ENCODE results near the gene BIN1. TPM values are rescaled to one million over a fixed set of nuclear protein-coding genes. Genes with fewer than 3 reads are reported as not detected.

BIN1 gene
- total RNA-seq, 4 donors from 2014 or later: 33.3 to 39.7 (median 38.4) TPM

DNA sequence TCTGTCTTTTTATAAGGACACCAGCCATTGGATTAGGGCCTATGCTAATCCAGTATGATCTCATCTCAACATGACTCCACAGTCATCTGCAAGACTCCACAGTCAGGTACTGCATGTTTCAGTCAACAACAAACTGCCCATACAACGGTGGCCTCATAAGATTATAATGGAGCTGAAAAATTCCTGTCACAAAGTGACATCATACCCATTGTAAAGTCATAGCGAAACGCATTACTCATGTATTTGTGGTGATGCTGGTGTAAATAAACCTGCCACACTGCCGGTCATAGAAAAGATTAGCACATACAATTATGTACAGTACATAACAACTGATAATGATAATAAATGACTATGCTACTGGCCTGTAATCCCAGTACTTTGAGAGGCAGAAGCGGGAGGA, 106.0 kb downstream of the BIN1 start:
- H3K4me1 ChIP-seq: peaks cover 0 to 28% (median 10%) of the 10 kb centered on the region in 4 donors
- WGBS, 2 donors (ENCODE audit: low coverage in 1 of 2): 65% methylated on average over 5 of the region's 5 CpGs; no CpG with 5 or more reads in 1 of the 2 donors
- H3K9me3 ChIP-seq: no peaks in the 10 kb centered on the region
- H3K27ac ChIP-seq: no peak overlapping the region
- in situ Hi-C loops (cut with MboI; ENCODE audit: low pct_ligation_motif_present in 1 of 4, low pct_unique_long_range_greater_than_20kb in 1 of 4, low sequenced_read_pairs in 3 of 4) (no loop called here), intact Hi-C loops (cut with DNase I; ENCODE audit: low total_unique reads) (no loop called here)
- TF ChIP-seq, protein P1, sequence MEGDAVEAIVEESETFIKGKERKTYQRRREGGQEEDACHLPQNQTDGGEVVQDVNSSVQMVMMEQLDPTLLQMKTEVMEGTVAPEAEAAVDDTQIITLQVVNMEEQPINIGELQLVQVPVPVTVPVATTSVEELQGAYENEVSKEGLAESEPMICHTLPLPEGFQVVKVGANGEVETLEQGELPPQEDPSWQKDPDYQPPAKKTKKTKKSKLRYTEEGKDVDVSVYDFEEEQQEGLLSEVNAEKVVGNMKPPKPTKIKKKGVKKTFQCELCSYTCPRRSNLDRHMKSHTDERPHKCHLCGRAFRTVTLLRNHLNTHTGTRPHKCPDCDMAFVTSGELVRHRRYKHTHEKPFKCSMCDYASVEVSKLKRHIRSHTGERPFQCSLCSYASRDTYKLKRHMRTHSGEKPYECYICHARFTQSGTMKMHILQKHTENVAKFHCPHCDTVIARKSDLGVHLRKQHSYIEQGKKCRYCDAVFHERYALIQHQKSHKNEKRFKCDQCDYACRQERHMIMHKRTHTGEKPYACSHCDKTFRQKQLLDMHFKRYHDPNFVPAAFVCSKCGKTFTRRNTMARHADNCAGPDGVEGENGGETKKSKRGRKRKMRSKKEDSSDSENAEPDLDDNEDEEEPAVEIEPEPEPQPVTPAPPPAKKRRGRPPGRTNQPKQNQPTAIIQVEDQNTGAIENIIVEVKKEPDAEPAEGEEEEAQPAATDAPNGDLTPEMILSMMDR (IDR thresholded peaks at IDR 0.05): no peak
- TF ChIP-seq EP300 (IDR thresholded peaks at IDR 0.05; ENCODE audit: low read depth): no peak
- TF ChIP-seq POLR2A (IDR thresholded peaks at IDR 0.05): no peak
- TF ChIP-seq POLR2AphosphoS5 (IDR thresholded peaks at IDR 0.05): no peak
- DNase-seq: no peak
- H3K36me3 ChIP-seq: no peaks in the 10 kb centered on the region
- no peaks in the 10 kb centered on the region for H3K27me3 ChIP-seq
- no peak overlapping the region for H3K4me3 ChIP-seq

DNA sequence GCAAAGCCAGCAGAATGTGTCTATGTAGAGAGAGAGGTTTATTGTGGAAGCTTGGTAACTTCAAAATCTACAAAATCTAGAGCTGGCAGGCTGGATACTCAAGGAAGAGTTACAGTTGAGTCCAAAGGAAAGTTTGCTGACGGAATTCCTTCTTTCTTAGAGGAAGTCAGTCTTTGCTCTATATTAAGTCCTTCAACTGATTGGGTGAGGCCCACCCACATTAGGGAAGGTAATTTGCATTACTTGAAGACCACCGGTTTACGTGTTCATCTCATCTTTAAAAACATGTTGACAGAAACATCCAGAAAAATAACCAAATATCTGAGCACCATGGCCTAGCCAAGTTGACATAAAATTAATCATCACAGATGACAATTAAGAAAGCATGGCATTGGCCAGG, 106.8 kb downstream of the BIN1 start:
- no peak for DNase-seq
- intact Hi-C loops (cut with DNase I; ENCODE audit: low total_unique reads) (no loop called here), in situ Hi-C loops (cut with MboI; ENCODE audit: low pct_ligation_motif_present in 1 of 4, low pct_unique_long_range_greater_than_20kb in 1 of 4, low sequenced_read_pairs in 3 of 4) (no loop called here)
- no peak for TF ChIP-seq POLR2AphosphoS5 (IDR thresholded peaks at IDR 0.05)
- no peak for TF ChIP-seq EP300 (IDR thresholded peaks at IDR 0.05; ENCODE audit: low read depth)
- TF ChIP-seq, protein P1 (IDR thresholded peaks at IDR 0.05): no peak
- no peak for TF ChIP-seq POLR2A (IDR thresholded peaks at IDR 0.05)
- H3K4me1 ChIP-seq: peaks cover 0 to 35% (median 16%) of the 10 kb centered on the region in 4 donors
- no peak overlapping the region for H3K4me3 ChIP-seq
- no peak overlapping the region for H3K27ac ChIP-seq
- H3K27me3 ChIP-seq: no peaks in the 10 kb centered on the region
- WGBS, 2 donors (ENCODE audit: low coverage in 1 of 2): 63 to 81% methylated on average over 2 to 3 of the region's 3 CpGs
- no peaks in the 10 kb centered on the region for H3K36me3 ChIP-seq
- H3K9me3 ChIP-seq: no peaks in the 10 kb centered on the region

DNA sequence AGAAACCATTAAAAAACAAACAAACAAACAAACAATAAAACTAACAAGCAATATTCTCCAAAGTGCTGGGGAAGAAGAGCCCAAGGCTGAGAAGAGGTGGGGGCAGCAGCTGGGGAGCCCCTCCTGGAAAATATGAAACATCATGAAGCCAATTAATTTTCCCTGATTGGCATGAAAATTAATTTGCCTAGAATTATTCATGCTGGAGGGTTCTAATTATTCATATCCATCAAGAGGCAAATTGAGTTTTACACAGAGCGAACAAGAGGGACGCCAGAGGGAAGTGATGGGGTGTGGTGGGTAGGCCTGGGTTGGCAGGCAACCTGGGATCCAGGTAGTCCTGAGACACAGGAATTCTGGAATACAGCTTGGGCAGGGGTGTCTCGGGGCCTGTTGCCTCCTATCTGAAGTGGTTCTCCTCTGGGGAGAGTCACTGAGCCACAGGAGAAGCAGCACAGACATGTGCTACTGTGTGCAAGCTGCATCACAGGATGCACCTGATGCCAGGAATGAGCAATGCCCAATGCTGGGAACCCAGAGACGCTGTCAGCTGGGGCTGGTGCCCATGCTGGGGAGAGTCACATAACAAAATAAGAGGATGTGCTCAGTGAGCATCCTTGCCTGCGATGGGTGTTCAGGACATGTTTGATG, 107.7 kb downstream of the BIN1 start:
- H3K4me3 ChIP-seq: no peak overlapping the region
- intact Hi-C loops (cut with DNase I; ENCODE audit: low total_unique reads) (no loop called here), in situ Hi-C loops (cut with MboI; ENCODE audit: low pct_ligation_motif_present in 1 of 4, low pct_unique_long_range_greater_than_20kb in 1 of 4, low sequenced_read_pairs in 3 of 4) (no loop called here)
- H3K27ac ChIP-seq: no peak overlapping the region
- DNase-seq: no peak
- 75 to 96% methylated on average over 4 to 5 of the region's 5 CpGs for WGBS, 2 donors (ENCODE audit: low coverage in 1 of 2)
- no peaks in the 10 kb centered on the region for H3K27me3 ChIP-seq
- H3K9me3 ChIP-seq: no peaks in the 10 kb centered on the region
- TF ChIP-seq, protein P1 (IDR thresholded peaks at IDR 0.05): no peak
- TF ChIP-seq POLR2A (IDR thresholded peaks at IDR 0.05) (no peak), EP300 (IDR thresholded peaks at IDR 0.05; ENCODE audit: low read depth) (no peak), POLR2AphosphoS5 (IDR thresholded peaks at IDR 0.05) (no peak)
- no peaks in the 10 kb centered on the region for H3K36me3 ChIP-seq
- peaks cover 0 to 36% (median 16%) of the 10 kb centered on the region in 4 donors for H3K4me1 ChIP-seq

DNA sequence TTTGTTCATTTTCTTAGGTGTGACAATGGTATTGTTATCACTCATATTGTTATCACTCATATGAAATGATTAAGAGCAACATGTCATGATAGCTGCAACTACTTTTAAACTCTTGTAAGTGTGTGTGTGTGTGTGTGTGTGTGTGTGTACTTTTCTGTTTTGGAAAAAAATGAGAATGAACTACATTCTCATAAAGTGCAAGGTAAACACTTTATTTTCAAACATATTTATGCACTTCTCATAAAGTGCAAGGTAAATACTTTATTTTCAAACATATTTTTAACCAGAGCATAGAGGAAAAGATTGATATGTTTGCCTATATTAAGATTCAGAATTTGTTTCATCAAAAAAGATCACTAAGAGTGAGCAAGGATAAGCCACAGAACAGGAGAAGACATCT, 108.5 kb downstream of the BIN1 start:
- no peak overlapping the region for H3K4me3 ChIP-seq
- in situ Hi-C loops (cut with MboI; ENCODE audit: low pct_ligation_motif_present in 1 of 4, low pct_unique_long_range_greater_than_20kb in 1 of 4, low sequenced_read_pairs in 3 of 4): no loop called here
- H3K4me1 ChIP-seq: peaks cover 0 to 36% (median 16%) of the 10 kb centered on the region in 4 donors
- H3K27ac ChIP-seq: no peak overlapping the region
- no peaks in the 10 kb centered on the region for H3K27me3 ChIP-seq
- H3K9me3 ChIP-seq: no peaks in the 10 kb centered on the region
- no peak for DNase-seq
- no peaks in the 10 kb centered on the region for H3K36me3 ChIP-seq
- TF ChIP-seq, protein P1 (IDR thresholded peaks at IDR 0.05): no peak
- TF ChIP-seq POLR2A (IDR thresholded peaks at IDR 0.05) (no peak), EP300 (IDR thresholded peaks at IDR 0.05; ENCODE audit: low read depth) (no peak), POLR2AphosphoS5 (IDR thresholded peaks at IDR 0.05) (no peak)
- intact Hi-C loops (cut with DNase I; ENCODE audit: low total_unique reads): no loop called here

Small RNA genes within 50 kb of the gene (small RNA-seq; reads per million reads assigned to genes)
- gene RNU7-182P: 0 reads per million in 4 donors

Other genes starting within 250 kb of the BIN1 start
- gene TEX51, start 208.3 kb downstream of the BIN1 start, total RNA-seq: not detected
- gene CYP27C1, start 113.1 kb upstream of the BIN1 start, total RNA-seq: under 1 TPM in 3 of 4 donors, not detected in 1; 0.14 to 0.64 (median 0.20) TPM
- gene ERCC3, start 187.0 kb upstream of the BIN1 start, total RNA-seq: 10 to 100 TPM; 30.0 to 47.2 (median 39.0) TPM

Data from transverse colon (tissue), 4 donors.